Measurements from ENCODE around the gene TMCO1. TPM values are rescaled to one million over a fixed set of nuclear protein-coding genes. Genes with fewer than 3 reads are reported as not detected.

The TMCO1 gene
- total RNA-seq, 6 donors from 2014 or later: 10.5 to 82.4 (median 55.8) TPM

DNA sequence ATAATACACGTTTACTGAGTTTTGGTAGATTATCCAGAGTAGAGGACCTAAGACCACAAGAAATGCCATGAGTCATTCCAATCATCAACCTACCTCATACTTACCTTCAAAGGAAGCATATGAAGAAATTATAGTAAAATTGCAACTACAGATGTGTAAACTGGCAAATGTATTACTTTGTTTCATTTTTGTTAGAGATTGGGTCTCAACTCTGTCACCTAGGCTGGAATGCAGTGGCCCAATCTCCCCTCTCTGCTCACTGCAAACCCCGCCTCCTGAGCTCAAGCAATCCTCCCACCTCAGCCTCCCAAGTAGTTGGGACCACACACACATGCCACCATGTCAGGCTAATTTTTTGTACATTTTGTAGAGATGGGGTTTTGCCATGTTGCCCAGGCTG lies 5.2 kb downstream of the TMCO1 start:
- ATAC-seq (ENCODE audit: low FRiP score in 2 of 2): no peak

DNA sequence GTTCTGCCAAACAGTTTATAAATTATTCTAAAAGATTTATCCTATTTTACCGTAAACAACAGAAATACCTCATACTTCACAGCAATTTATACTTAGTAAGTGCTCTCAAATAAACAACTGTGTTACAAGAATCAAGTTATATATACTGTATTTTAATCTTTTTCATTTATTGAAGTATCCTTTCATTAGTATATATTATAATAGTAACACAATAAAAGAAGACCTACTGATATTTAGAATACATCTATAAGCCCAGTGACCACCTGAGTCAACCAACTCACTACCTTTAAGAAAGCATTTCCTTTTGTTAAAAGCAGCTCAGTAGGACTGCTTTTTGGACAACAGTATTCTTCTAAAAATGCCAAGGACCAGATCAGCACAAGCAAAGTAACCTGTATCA lies 5.9 kb downstream of the TMCO1 start:
- Histone ChIP-seq H3K4me1 (peaks cover 6 to 28% (median 13%) of the 10 kb centered on the region in 4 donors), H3K4me3 (no peak overlapping the region), H3K27me3 (no peaks in the 10 kb centered on the region), H3K36me3 (peaks cover 5 to 68% (median 21%) of the 10 kb centered on the region in 4 donors), H3K9me3 (no peaks in the 10 kb centered on the region), H3K27ac (no peak overlapping the region)
- 94 to 95% methylated on average over 1 of the region's 1 CpG for WGBS, 2 donors
- DNase-seq (no peak), ATAC-seq (ENCODE audit: low FRiP score in 2 of 2) (no peak)
- TF ChIP-seq, protein P1, sequence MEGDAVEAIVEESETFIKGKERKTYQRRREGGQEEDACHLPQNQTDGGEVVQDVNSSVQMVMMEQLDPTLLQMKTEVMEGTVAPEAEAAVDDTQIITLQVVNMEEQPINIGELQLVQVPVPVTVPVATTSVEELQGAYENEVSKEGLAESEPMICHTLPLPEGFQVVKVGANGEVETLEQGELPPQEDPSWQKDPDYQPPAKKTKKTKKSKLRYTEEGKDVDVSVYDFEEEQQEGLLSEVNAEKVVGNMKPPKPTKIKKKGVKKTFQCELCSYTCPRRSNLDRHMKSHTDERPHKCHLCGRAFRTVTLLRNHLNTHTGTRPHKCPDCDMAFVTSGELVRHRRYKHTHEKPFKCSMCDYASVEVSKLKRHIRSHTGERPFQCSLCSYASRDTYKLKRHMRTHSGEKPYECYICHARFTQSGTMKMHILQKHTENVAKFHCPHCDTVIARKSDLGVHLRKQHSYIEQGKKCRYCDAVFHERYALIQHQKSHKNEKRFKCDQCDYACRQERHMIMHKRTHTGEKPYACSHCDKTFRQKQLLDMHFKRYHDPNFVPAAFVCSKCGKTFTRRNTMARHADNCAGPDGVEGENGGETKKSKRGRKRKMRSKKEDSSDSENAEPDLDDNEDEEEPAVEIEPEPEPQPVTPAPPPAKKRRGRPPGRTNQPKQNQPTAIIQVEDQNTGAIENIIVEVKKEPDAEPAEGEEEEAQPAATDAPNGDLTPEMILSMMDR (IDR thresholded peaks at IDR 0.05): no peak
- TF ChIP-seq POLR2AphosphoS5 (IDR thresholded peaks at IDR 0.05) (no peak), EP300 (IDR thresholded peaks at IDR 0.05) (no peak), POLR2A (IDR thresholded peaks at IDR 0.05) (no peak)

More for the DNA sequence above, 5.2 kb downstream of the TMCO1 start:
- TF ChIP-seq, protein P1 (IDR thresholded peaks at IDR 0.05): no peak
- TF ChIP-seq POLR2A (IDR thresholded peaks at IDR 0.05) (no peak), EP300 (IDR thresholded peaks at IDR 0.05) (no peak), POLR2AphosphoS5 (IDR thresholded peaks at IDR 0.05) (no peak)
- no peak overlapping the region for H3K4me3 ChIP-seq
- 88 to 89% methylated on average over 2 of the region's 2 CpGs for WGBS, 2 donors
- no peak overlapping the region for H3K27ac ChIP-seq
- no peaks in the 10 kb centered on the region for H3K27me3 ChIP-seq
- peaks cover 5 to 60% (median 16%) of the 10 kb centered on the region in 4 donors for H3K36me3 ChIP-seq
- H3K4me1 ChIP-seq: peaks cover 11 to 34% (median 18%) of the 10 kb centered on the region in 4 donors
- no peak for DNase-seq
- no peaks in the 10 kb centered on the region for H3K9me3 ChIP-seq

DNA sequence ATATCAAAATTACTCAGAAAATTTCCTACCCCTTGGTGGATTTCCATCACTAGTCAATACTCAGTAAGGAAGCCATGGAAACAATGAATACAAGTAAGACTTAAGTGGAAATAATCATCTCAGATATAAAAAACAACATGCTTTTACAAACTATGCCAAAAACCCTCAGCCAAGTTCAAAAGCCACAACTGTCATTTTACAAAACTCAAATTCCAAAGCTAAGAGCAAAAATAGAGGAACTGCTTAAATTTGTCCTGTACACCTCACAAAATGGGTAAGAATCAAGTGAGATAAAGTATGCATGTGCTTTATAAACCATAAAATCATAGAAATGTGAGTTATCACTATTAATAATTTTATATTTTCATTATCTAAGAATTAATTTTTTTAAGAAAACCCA lies 9.6 kb downstream of the TMCO1 start:
- DNase-seq (no peak), ATAC-seq (ENCODE audit: low FRiP score in 2 of 2) (no peak)
- Histone ChIP-seq H3K4me3 (no peak overlapping the region), H3K27ac (no peak overlapping the region), H3K36me3 (peaks cover 0 to 53% (median 11%) of the 10 kb centered on the region in 4 donors), H3K27me3 (no peaks in the 10 kb centered on the region), H3K4me1 (peaks cover 0 to 3% (median 0%) of the 10 kb centered on the region in 4 donors), H3K9me3 (no peaks in the 10 kb centered on the region)
- no peak for TF ChIP-seq POLR2A (IDR thresholded peaks at IDR 0.05)

GRCh38 chr1:165755393-165756010 lies 13.2 kb downstream of the TMCO1 start:
- ATAC-seq (ENCODE audit: low FRiP score in 2 of 2) (peak in 1 of 2 donors; percentile 53), DNase-seq (no peak)
- Histone ChIP-seq H3K4me3 (no peak overlapping the region), H3K9me3 (no peaks in the 10 kb centered on the region), H3K36me3 (peaks cover 11 to 66% (median 22%) of the 10 kb centered on the region in 4 donors), H3K4me1 (no peaks in the 10 kb centered on the region), H3K27me3 (no peaks in the 10 kb centered on the region), H3K27ac (no peak overlapping the region)
- TF ChIP-seq POLR2AphosphoS5 (IDR thresholded peaks at IDR 0.05) (no peak), POLR2A (IDR thresholded peaks at IDR 0.05) (no peak), EP300 (IDR thresholded peaks at IDR 0.05) (no peak)
- TF ChIP-seq, protein P1 (IDR thresholded peaks at IDR 0.05): no peak

DNA sequence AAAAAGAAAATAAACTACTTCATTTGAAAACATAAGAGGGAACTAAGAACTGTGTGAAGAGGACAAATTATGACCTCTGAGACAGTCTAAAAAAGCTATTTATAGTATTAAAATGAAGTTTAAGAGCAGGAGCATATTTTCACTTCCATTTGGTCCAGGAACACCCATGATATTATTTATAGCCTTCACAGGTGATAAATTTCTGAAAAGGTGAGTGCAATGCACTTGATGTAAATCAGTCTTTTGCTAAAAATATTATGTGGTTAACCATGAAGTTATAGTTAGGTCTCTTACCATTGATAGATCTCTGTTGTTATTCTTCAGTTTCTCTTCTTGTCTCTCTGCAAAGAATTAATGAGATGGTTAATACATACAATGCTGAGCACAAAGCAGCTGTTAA lies 14.7 kb downstream of the TMCO1 start:
- TF ChIP-seq POLR2AphosphoS5 (IDR thresholded peaks at IDR 0.05) (no peak), EP300 (IDR thresholded peaks at IDR 0.05) (no peak), POLR2A (IDR thresholded peaks at IDR 0.05) (no peak)
- TF ChIP-seq, protein P1 (IDR thresholded peaks at IDR 0.05): no peak
- Histone ChIP-seq H3K9me3 (no peaks in the 10 kb centered on the region), H3K27ac (no peak overlapping the region), H3K4me1 (no peaks in the 10 kb centered on the region), H3K27me3 (no peaks in the 10 kb centered on the region), H3K4me3 (no peak overlapping the region), H3K36me3 (peaks cover 11 to 63% (median 22%) of the 10 kb centered on the region in 4 donors)
- ATAC-seq (ENCODE audit: low FRiP score in 2 of 2): no peak
- DNase-seq: no peak

Data from upper lobe of left lung (tissue), 6 donors.